Neural cell (in vitro differentiated cells): ENCODE measurements around the gene MEGF9. TPM values are rescaled to one million over a fixed set of nuclear protein-coding genes. Genes with fewer than 3 reads are reported as not detected.

Experiments
- H2AFZ ChIP-seq: fragments of 200-600, 300-800 bp; sonication (generic), shearing (Covaris generic); 2 replicates; pipeline ENCODE4 v1.6.0; 2014; ENCODE audit warnings: low read depth, mild to moderate bottlenecking, antibody characterized with exemption, low read length, moderate library complexity
- H3F3A ChIP-seq: fragments of 200-600 bp; shearing (Covaris generic); 2 replicates; pipeline ENCODE4 v1.6.1; 2016; ENCODE audit warnings: mild to moderate bottlenecking, moderate library complexity, mixed read lengths, antibody characterized with exemption, low read length; ENCODE audit not compliant: insufficient read depth, poor library complexity, severe bottlenecking
- H3K27ac ChIP-seq: fragments of 200-600, 300-800 bp; sonication (generic), shearing (Covaris generic); 2 replicates; pipeline ENCODE4 v1.5.1; 2014; ENCODE audit warnings: mild to moderate bottlenecking, low read length, moderate library complexity
- H3K27me3 ChIP-seq: fragments of 300-800, 200-600 bp; sonication (generic), shearing (Covaris generic); 2 replicates; pipeline ENCODE4 v1.6.0; 2014; ENCODE audit warnings: mild to moderate bottlenecking, low read depth, low read length, moderate library complexity; ENCODE audit not compliant: insufficient read depth
- H3K36me3 ChIP-seq: fragments of 300-800, 200-600 bp; sonication (generic), shearing (Covaris generic); 2 replicates; pipeline ENCODE4 v1.5.1; 2014; ENCODE audit warnings: mild to moderate bottlenecking, antibody characterized with exemption, low read length, moderate library complexity; ENCODE audit not compliant: insufficient read depth
- H3K4me2 ChIP-seq: fragments of 300-800, 200-600 bp; sonication (generic), shearing (Covaris generic); 2 replicates; pipeline ENCODE4 v1.6.0; 2014; ENCODE audit warnings: mild to moderate bottlenecking, low read length
- H3K4me3 ChIP-seq: fragments of 300-800, 200-600 bp; sonication (generic), shearing (Covaris generic); 2 replicates; pipeline ENCODE4 v1.5.1; 2014; ENCODE audit warnings: mild to moderate bottlenecking, low read length, moderate library complexity
- H3K79me2 ChIP-seq: fragments of 200-600 bp; shearing (Covaris generic); replicated peaks from 2 replicates; pipeline ENCODE4 v1.6.0; 2014; ENCODE audit warnings: mild to moderate bottlenecking, low read length, moderate library complexity; ENCODE audit not compliant: insufficient read depth
- H3K9ac ChIP-seq: fragments of 300-800, 200-600 bp; sonication (generic), shearing (Covaris generic); 2 replicates; pipeline ENCODE4 v1.6.1; 2016; ENCODE audit warnings: mild to moderate bottlenecking, low read length, mixed read lengths
- H3K9me2 ChIP-seq: fragments of 200-600 bp; shearing (Covaris generic); 2 replicates; pipeline ENCODE4 v1.6.1; 2016; ENCODE audit warnings: mild to moderate bottlenecking, low read length, mixed read lengths; ENCODE audit not compliant: insufficient read depth
- H3K9me3 ChIP-seq: fragments of 200-600, 300-800 bp; sonication (generic), shearing (Covaris generic); 2 replicates; pipeline ENCODE4 v1.6.1; 2016; ENCODE audit warnings: mild to moderate bottlenecking, mixed run types, low read length, moderate library complexity, mixed read lengths
- H4K20me1 ChIP-seq: fragments of 200-600 bp; shearing (Covaris generic); 2 replicates; pipeline ENCODE4 v1.6.1; 2016; ENCODE audit warnings: mild to moderate bottlenecking, mixed run types; ENCODE audit not compliant: insufficient read depth
- CTCF ChIP-seq: fragments of 450-650 bp; IDR thresholded peaks from 2 replicates; pipeline ENCODE4 v1.5.1; 2014; ENCODE audit warnings: antibody characterized with exemption, mild to moderate bottlenecking, moderate library complexity; ENCODE audit not compliant: poor library complexity, severe bottlenecking
- EP300 ChIP-seq: fragments of 450-650 bp; conservative IDR thresholded peaks from 2 replicates; pipeline ENCODE4 v1.6.1; 2014; ENCODE audit warnings: antibody characterized with exemption, mild to moderate bottlenecking, moderate library complexity; ENCODE audit not compliant: poor library complexity, severe bottlenecking
- EZH2 ChIP-seq: fragments of 200-600, 300-800 bp; shearing (Covaris generic), sonication (generic); IDR thresholded peaks from 2 replicates; pipeline ENCODE4 v1.6.1; 2014; ENCODE audit warnings: antibody characterized with exemption, low read length, borderline replicate concordance, mild to moderate bottlenecking; ENCODE audit not compliant: insufficient read depth, poor library complexity, severe bottlenecking
- MXI1 ChIP-seq: fragments of 450-650 bp; conservative IDR thresholded peaks from 2 replicates; pipeline ENCODE4 v1.6.1; 2014; ENCODE audit warnings: antibody characterized with exemption, mild to moderate bottlenecking; ENCODE audit not compliant: poor library complexity, severe bottlenecking
- POLR2AphosphoS5 ChIP-seq: IDR thresholded peaks from 2 replicates; pipeline ENCODE4 v1.6.1; 2012
- RAD21 ChIP-seq: fragments of 450-650 bp; conservative IDR thresholded peaks from 2 replicates; pipeline ENCODE4 v1.6.1; 2014; ENCODE audit warnings: antibody characterized with exemption, mild to moderate bottlenecking, moderate library complexity
- REST ChIP-seq: IDR thresholded peaks from 2 replicates; pipeline ENCODE4 v1.6.1; 2012; ENCODE audit warnings: borderline replicate concordance
- SMC3 ChIP-seq: fragments of 450-650 bp; conservative IDR thresholded peaks from 2 replicates; pipeline ENCODE4 v1.6.1; 2014; ENCODE audit warnings: antibody characterized with exemption, mild to moderate bottlenecking, moderate library complexity; ENCODE audit not compliant: poor library complexity
- TAF1 ChIP-seq: IDR thresholded peaks from 2 replicates; pipeline ENCODE4 v1.6.1; 2012; ENCODE audit warnings: low read depth
- polyA plus RNA-seq: library from polyadenylated mRNA; depleted of rRNA; stranded (reverse); fragments of >200 nt; gene quantifications from 2 replicates; pipeline ENCODE4 v1.2.3, GENCODE V29; 2014

The MEGF9 gene
- polyA plus RNA-seq, 1 donor from 2014 or later = 35.0 TPM

GRCh38 chr9:120718316-120718715 lies 4.0 kb upstream of the MEGF9 start:
- Histone ChIP-seq H3K27me3 (no peaks in the 10 kb centered on the region), H3K4me2 (no peak overlapping the region), H3K9ac (no peak overlapping the region), H3F3A (no peaks in the 10 kb centered on the region), H3K9me3 (no peaks in the 10 kb centered on the region), H2AFZ (no peak overlapping the region), H3K36me3 (no peaks in the 10 kb centered on the region), H3K9me2 (no peaks in the 10 kb centered on the region), H3K27ac (no peak overlapping the region), H3K4me3 (no peak overlapping the region), H3K79me2 (peaks cover 6% of the 10 kb centered on the region), H4K20me1 (no peaks in the 10 kb centered on the region)
- TF ChIP-seq TAF1 = no peak
- no peak for TF ChIP-seq POLR2AphosphoS5
- no peak for TF ChIP-seq EZH2
- no peak for TF ChIP-seq REST
- TF ChIP-seq SMC3 = no peak
- TF ChIP-seq CTCF = no peak
- TF ChIP-seq MXI1 = no peak
- no peak for TF ChIP-seq RAD21
- no peak for TF ChIP-seq EP300

GRCh38 chr9:120717176-120717575 lies 2.9 kb upstream of the MEGF9 start:
- no peak overlapping the region for H3K9ac ChIP-seq
- no peaks in the 10 kb centered on the region for H3K9me2 ChIP-seq
- no peak overlapping the region for H3K4me2 ChIP-seq
- no peaks in the 10 kb centered on the region for H3K27me3 ChIP-seq
- no peaks in the 10 kb centered on the region for H3F3A ChIP-seq
- TF ChIP-seq RAD21 = no peak
- no peak for TF ChIP-seq SMC3
- no peak for TF ChIP-seq EP300
- no peak for TF ChIP-seq CTCF
- TF ChIP-seq POLR2AphosphoS5 = no peak
- H3K36me3 ChIP-seq = no peaks in the 10 kb centered on the region
- no peaks in the 10 kb centered on the region for H3K9me3 ChIP-seq
- H3K4me3 ChIP-seq = no peak overlapping the region
- H4K20me1 ChIP-seq = peaks cover 7% of the 10 kb centered on the region
- H3K79me2 ChIP-seq = peaks cover 17% of the 10 kb centered on the region
- H2AFZ ChIP-seq = no peak overlapping the region
- no peak overlapping the region for H3K27ac ChIP-seq
